Neural cell (in vitro differentiated cells): ENCODE data around the gene DRAM1. TPM values are rescaled to one million over a fixed set of nuclear protein-coding genes. Genes with fewer than 3 reads are reported as not detected.

Experiments used
- H2AFZ ChIP-seq: fragments of 200-600, 300-800 bp; sonication (generic), shearing (Covaris generic); 2 replicates; pipeline ENCODE4 v1.6.0; 2014; ENCODE audit warnings: low read depth, mild to moderate bottlenecking, antibody characterized with exemption, low read length, moderate library complexity
- H3F3A ChIP-seq: fragments of 200-600 bp; shearing (Covaris generic); 2 replicates; pipeline ENCODE4 v1.6.1; 2016; ENCODE audit warnings: mild to moderate bottlenecking, moderate library complexity, mixed read lengths, antibody characterized with exemption, low read length; ENCODE audit not compliant: insufficient read depth, poor library complexity, severe bottlenecking
- H3K27ac ChIP-seq: fragments of 200-600, 300-800 bp; sonication (generic), shearing (Covaris generic); 2 replicates; pipeline ENCODE4 v1.5.1; 2014; ENCODE audit warnings: mild to moderate bottlenecking, low read length, moderate library complexity
- H3K27me3 ChIP-seq: fragments of 300-800, 200-600 bp; sonication (generic), shearing (Covaris generic); 2 replicates; pipeline ENCODE4 v1.6.0; 2014; ENCODE audit warnings: mild to moderate bottlenecking, low read depth, low read length, moderate library complexity; ENCODE audit not compliant: insufficient read depth
- H3K36me3 ChIP-seq: fragments of 300-800, 200-600 bp; sonication (generic), shearing (Covaris generic); 2 replicates; pipeline ENCODE4 v1.5.1; 2014; ENCODE audit warnings: mild to moderate bottlenecking, antibody characterized with exemption, low read length, moderate library complexity; ENCODE audit not compliant: insufficient read depth
- H3K4me2 ChIP-seq: fragments of 300-800, 200-600 bp; sonication (generic), shearing (Covaris generic); 2 replicates; pipeline ENCODE4 v1.6.0; 2014; ENCODE audit warnings: mild to moderate bottlenecking, low read length
- H3K4me3 ChIP-seq: fragments of 300-800, 200-600 bp; sonication (generic), shearing (Covaris generic); 2 replicates; pipeline ENCODE4 v1.5.1; 2014; ENCODE audit warnings: mild to moderate bottlenecking, low read length, moderate library complexity
- H3K79me2 ChIP-seq: fragments of 200-600 bp; shearing (Covaris generic); replicated peaks from 2 replicates; pipeline ENCODE4 v1.6.0; 2014; ENCODE audit warnings: mild to moderate bottlenecking, low read length, moderate library complexity; ENCODE audit not compliant: insufficient read depth
- H3K9ac ChIP-seq: fragments of 300-800, 200-600 bp; sonication (generic), shearing (Covaris generic); 2 replicates; pipeline ENCODE4 v1.6.1; 2016; ENCODE audit warnings: mild to moderate bottlenecking, low read length, mixed read lengths
- H3K9me2 ChIP-seq: fragments of 200-600 bp; shearing (Covaris generic); 2 replicates; pipeline ENCODE4 v1.6.1; 2016; ENCODE audit warnings: mild to moderate bottlenecking, low read length, mixed read lengths; ENCODE audit not compliant: insufficient read depth
- H3K9me3 ChIP-seq: fragments of 200-600, 300-800 bp; sonication (generic), shearing (Covaris generic); 2 replicates; pipeline ENCODE4 v1.6.1; 2016; ENCODE audit warnings: mild to moderate bottlenecking, mixed run types, low read length, moderate library complexity, mixed read lengths
- H4K20me1 ChIP-seq: fragments of 200-600 bp; shearing (Covaris generic); 2 replicates; pipeline ENCODE4 v1.6.1; 2016; ENCODE audit warnings: mild to moderate bottlenecking, mixed run types; ENCODE audit not compliant: insufficient read depth
- CTCF ChIP-seq: fragments of 450-650 bp; IDR thresholded peaks from 2 replicates; pipeline ENCODE4 v1.5.1; 2014; ENCODE audit warnings: antibody characterized with exemption, mild to moderate bottlenecking, moderate library complexity; ENCODE audit not compliant: poor library complexity, severe bottlenecking
- EP300 ChIP-seq: fragments of 450-650 bp; conservative IDR thresholded peaks from 2 replicates; pipeline ENCODE4 v1.6.1; 2014; ENCODE audit warnings: antibody characterized with exemption, mild to moderate bottlenecking, moderate library complexity; ENCODE audit not compliant: poor library complexity, severe bottlenecking
- EZH2 ChIP-seq: fragments of 200-600, 300-800 bp; shearing (Covaris generic), sonication (generic); IDR thresholded peaks from 2 replicates; pipeline ENCODE4 v1.6.1; 2014; ENCODE audit warnings: antibody characterized with exemption, low read length, borderline replicate concordance, mild to moderate bottlenecking; ENCODE audit not compliant: insufficient read depth, poor library complexity, severe bottlenecking
- MXI1 ChIP-seq: fragments of 450-650 bp; conservative IDR thresholded peaks from 2 replicates; pipeline ENCODE4 v1.6.1; 2014; ENCODE audit warnings: antibody characterized with exemption, mild to moderate bottlenecking; ENCODE audit not compliant: poor library complexity, severe bottlenecking
- POLR2AphosphoS5 ChIP-seq: IDR thresholded peaks from 2 replicates; pipeline ENCODE4 v1.6.1; 2012
- RAD21 ChIP-seq: fragments of 450-650 bp; conservative IDR thresholded peaks from 2 replicates; pipeline ENCODE4 v1.6.1; 2014; ENCODE audit warnings: antibody characterized with exemption, mild to moderate bottlenecking, moderate library complexity
- REST ChIP-seq: IDR thresholded peaks from 2 replicates; pipeline ENCODE4 v1.6.1; 2012; ENCODE audit warnings: borderline replicate concordance
- TAF1 ChIP-seq: IDR thresholded peaks from 2 replicates; pipeline ENCODE4 v1.6.1; 2012; ENCODE audit warnings: low read depth
- polyA plus RNA-seq: library from polyadenylated mRNA; depleted of rRNA; stranded (reverse); fragments of >200 nt; gene quantifications from 2 replicates; pipeline ENCODE4 v1.2.3, GENCODE V29; 2014

Gene DRAM1
- polyA plus RNA-seq, 1 donor from 2014 or later, result 0.17 TPM

GRCh38 chr12:101929365-101930041 lies 52.1 kb downstream of the DRAM1 start:
- H3K27me3 ChIP-seq, result no peaks in the 10 kb centered on the region
- H3F3A ChIP-seq, result no peaks in the 10 kb centered on the region
- H3K9me3 ChIP-seq, result no peaks in the 10 kb centered on the region
- no peak overlapping the region for H2AFZ ChIP-seq
- H4K20me1 ChIP-seq, result no peaks in the 10 kb centered on the region
- no peaks in the 10 kb centered on the region for H3K36me3 ChIP-seq
- H3K9me2 ChIP-seq, result no peaks in the 10 kb centered on the region
- no peak overlapping the region for H3K27ac ChIP-seq
- TF ChIP-seq EZH2 (no peak), CTCF (no peak)
- H3K4me3 ChIP-seq, result no peak overlapping the region
- H3K79me2 ChIP-seq, result no peaks in the 10 kb centered on the region
- no peak overlapping the region for H3K9ac ChIP-seq
- no peak overlapping the region for H3K4me2 ChIP-seq

GRCh38 chr12:101931498-101932326 lies 54.3 kb downstream of the DRAM1 start:
- H3K79me2 ChIP-seq, result no peaks in the 10 kb centered on the region
- H3K27ac ChIP-seq, result no peak overlapping the region
- no peak overlapping the region for H3K4me2 ChIP-seq
- no peak overlapping the region for H2AFZ ChIP-seq
- H3K9me3 ChIP-seq, result no peaks in the 10 kb centered on the region
- H3F3A ChIP-seq, result no peaks in the 10 kb centered on the region
- H3K4me3 ChIP-seq, result no peak overlapping the region
- no peaks in the 10 kb centered on the region for H3K36me3 ChIP-seq
- no peaks in the 10 kb centered on the region for H3K9me2 ChIP-seq
- no peak overlapping the region for H3K9ac ChIP-seq
- no peaks in the 10 kb centered on the region for H4K20me1 ChIP-seq
- no peaks in the 10 kb centered on the region for H3K27me3 ChIP-seq
- TF ChIP-seq CTCF (no peak), EZH2 (no peak), MXI1 (no peak), EP300 (no peak), RAD21 (no peak), POLR2AphosphoS5 (no peak), REST (no peak), TAF1 (no peak)
